ENCODE results near the gene METTL9.

The METTL9 gene

GRCh38 chr16:21597561-21598030 lies 1.8 kb upstream of the METTL9 start (continued):
- TF ChIP-seq TSHZ1 (tag by site-specific recombination; IDR thresholded peaks at IDR 0.05; ENCODE audit: borderline replicate concordance) (no peak), ZNF654 (tag by site-specific recombination; IDR thresholded peaks at IDR 0.05; ENCODE audit: low read depth) (no peak), ZNF48 (tag by site-specific recombination; IDR thresholded peaks at IDR 0.05) (no peak), ZNF292 (tag by site-specific recombination; IDR thresholded peaks at IDR 0.05; ENCODE audit: borderline replicate concordance, low read depth) (no peak), ZNF624 (tag by site-specific recombination; IDR thresholded peaks at IDR 0.05) (no peak)

GRCh38 chr16:21598206-21598605 lies 1.2 kb upstream of the METTL9 start:
- ChIA-PET CTCF (interaction anchor here (0.6 to 0.8 kb wide), 2 partner anchors 41 to 64 kb away, joined by 3 read pairs; no protein-coding TSS in a partner anchor), POLR2A (interaction anchor here (0.6 to 0.7 kb wide), 2 partner anchors 8 to 1913 kb away, joined by 3 to 5 read pairs; no protein-coding TSS in a partner anchor)
- TF ChIP-seq ZNF785 (tag by site-specific recombination; IDR thresholded peaks at IDR 0.05): no peak
- TF ChIP-seq ZNF184 (tag by site-specific recombination; IDR thresholded peaks at IDR 0.05): no peak
- no peak for TF ChIP-seq ZFP37 (tag by site-specific recombination; IDR thresholded peaks at IDR 0.05)
- TF ChIP-seq ZNF645 (tag by site-specific recombination; IDR thresholded peaks at IDR 0.05): no peak
- no peak for TF ChIP-seq ZNF416 (tag by site-specific recombination; IDR thresholded peaks at IDR 0.05)
- TF ChIP-seq ZBTB6 (tag by site-specific recombination; IDR thresholded peaks at IDR 0.05): no peak
- peaks cover 8% of the 10 kb centered on the region for H3K4me1 ChIP-seq (ENCODE audit: control insufficient read depth, insufficient read depth, low read length)
- no peak overlapping the region; the same call in 1 of the 2 replicates for H3K4me3 ChIP-seq (ENCODE audit: low read depth, low read length)
- no peaks in the 10 kb centered on the region; a peak in 1 of 3 replicates for H3K36me3 ChIP-seq (ENCODE audit: control insufficient read depth in 2 of 2, insufficient read depth in 1 of 2, low read length in 2 of 2)
- no peaks in the 10 kb centered on the region for H3K9me3 ChIP-seq (ENCODE audit: control insufficient read depth, insufficient read depth, low read depth, low read length)
- H3K27ac ChIP-seq (ENCODE audit: extremely low read depth, low read depth, low read length): no peak overlapping the region

GRCh38 chr16:21598701-21599121 lies 666 bp upstream of the METTL9 start:
- ChIA-PET CTCF (interaction anchor here (0.6 to 0.8 kb wide), 2 partner anchors 10 to 40 kb away, joined by 3 to 4 read pairs; no protein-coding TSS in a partner anchor), POLR2A (interaction anchor here (0.6 kb wide), 1 partner anchor 1912 kb away, joined by 5 read pairs; no protein-coding TSS in a partner anchor)
- Histone ChIP-seq H3K36me3 (ENCODE audit: control insufficient read depth in 2 of 2, insufficient read depth in 1 of 2, low read length in 2 of 2) (no peaks in the 10 kb centered on the region; a peak in 1 of 3 replicates), H3K4me1 (ENCODE audit: control insufficient read depth, insufficient read depth, low read length) (peaks cover 8% of the 10 kb centered on the region), H3K9me3 (ENCODE audit: control insufficient read depth, insufficient read depth, low read depth, low read length) (no peaks in the 10 kb centered on the region), H3K4me3 (ENCODE audit: low read depth, low read length) (peak overlapping the region; percentile 90), H3K27ac (ENCODE audit: extremely low read depth, low read depth, low read length) (peak overlapping the region; percentile 93; the same call in 1 of the 2 replicates)
- TF ChIP-seq ZNF548 (tag by site-specific recombination; IDR thresholded peaks at IDR 0.05) (no peak), KLF16 (tag by site-specific recombination; IDR thresholded peaks at IDR 0.05) (no peak), ZNF488 (tag by site-specific recombination; IDR thresholded peaks at IDR 0.05) (no peak), ZNF335 (tag by site-specific recombination; conservative IDR thresholded peaks at IDR 0.05) (peak; percentile 75), ZNF501 (tag by site-specific recombination; IDR thresholded peaks at IDR 0.05) (no peak), ZBTB20 (tag by site-specific recombination; IDR thresholded peaks at IDR 0.05) (0 out of 2 replicates have a peak, but pooled peaks have one; percentile 51), ZBTB21 (tag by site-specific recombination; IDR thresholded peaks at IDR 0.05) (0 out of 2 replicates have a peak, but pooled peaks have one; percentile 2), SCRT1 (tag by site-specific recombination; IDR thresholded peaks at IDR 0.05; ENCODE audit: borderline replicate concordance) (no peak)
